GM12874 (cell line): ENCODE measurements around the gene LRIG3.

Source experiments
- CTCF ChIP-seq: IDR thresholded peaks from 2 replicates; pipeline ENCODE4 v1.5.1; 2011; ENCODE audit warnings: low read depth, mild to moderate bottlenecking, control low read depth, low read length, moderate library complexity; ENCODE audit not compliant: insufficient read depth

The LRIG3 gene

GRCh38 chr12:58873496-58873895 is 46.8 kb downstream of the LRIG3 start:
- TF ChIP-seq CTCF, result no peak

- no peak for TF ChIP-seq CTCF
Observed at GRCh38 chr12:58871556-58871955, 48.7 kb downstream of the LRIG3 start.

- no peak for TF ChIP-seq CTCF
Observed at GRCh38 chr12:58870595-58870994, 49.7 kb downstream of the LRIG3 start.

- no peak for TF ChIP-seq CTCF
Observed at GRCh38 chr12:58860788-58861240, 59.5 kb downstream of the LRIG3 start.

GRCh38 chr12:58860056-58860787 is 60.1 kb downstream of the LRIG3 start:
- no peak for TF ChIP-seq CTCF

- TF ChIP-seq CTCF, result no peak
Observed at GRCh38 chr12:58858030-58858429, 62.3 kb downstream of the LRIG3 start.

- no peak for TF ChIP-seq CTCF
Observed at GRCh38 chr12:58850826-58851225, 69.5 kb downstream of the LRIG3 start.
